ENCODE measurements around the gene PXDC1. TPM values are rescaled to one million over a fixed set of nuclear protein-coding genes. Genes with fewer than 3 reads are reported as not detected.

PXDC1 gene
- total RNA-seq, 1 experiment from 2014 or later, result 18.2 TPM

GRCh38 chr6:3737831-3738210 is 13.7 kb downstream of the PXDC1 start:
- Mint-ChIP-seq H3K27me3 (ENCODE audit: unreplicated experiment) (no peaks in the 10 kb centered on the region), H3K9me3 (ENCODE audit: low read depth, unreplicated experiment) (peaks cover 2% of the 10 kb centered on the region), H3K36me3 (ENCODE audit: insufficient read depth, unreplicated experiment) (peaks cover 36% of the 10 kb centered on the region), H3K4me1 (ENCODE audit: low read depth, unreplicated experiment) (peaks cover 14% of the 10 kb centered on the region), H3K4me3 (ENCODE audit: low read depth, unreplicated experiment) (no peak overlapping the region), H3K27ac (ENCODE audit: unreplicated experiment) (no peak overlapping the region)
- no TSS peak for BruUV-seq (replicated peaks)
- intact Hi-C loops (cut with micrococcal nuclease; ENCODE audit: unreplicated experiment), result no loop called here
- CTCF ChIA-PET, result no interaction called here
- TF ChIP-seq CTCF (IDR thresholded peaks at IDR 0.05; ENCODE audit: unreplicated experiment), result no peak
- DNase-seq, result no peak

- intact Hi-C loops (cut with micrococcal nuclease; ENCODE audit: unreplicated experiment), result no loop called here
- Mint-ChIP-seq H3K27ac (ENCODE audit: unreplicated experiment) (no peak overlapping the region), H3K36me3 (ENCODE audit: insufficient read depth, unreplicated experiment) (peaks cover 41% of the 10 kb centered on the region), H3K4me3 (ENCODE audit: low read depth, unreplicated experiment) (no peak overlapping the region), H3K4me1 (ENCODE audit: low read depth, unreplicated experiment) (peaks cover 14% of the 10 kb centered on the region), H3K9me3 (ENCODE audit: low read depth, unreplicated experiment) (peaks cover 2% of the 10 kb centered on the region), H3K27me3 (ENCODE audit: unreplicated experiment) (no peaks in the 10 kb centered on the region)
- no peak for TF ChIP-seq CTCF (IDR thresholded peaks at IDR 0.05; ENCODE audit: unreplicated experiment)
- BruUV-seq (replicated peaks), result no TSS peak
- CTCF ChIA-PET, result no interaction called here
- no peak for DNase-seq
These were observed 14.2 kb downstream of the PXDC1 start for GRCh38 chr6:3737149-3737830.

GRCh38 chr6:3735029-3735605 is 16.4 kb downstream of the PXDC1 start:
- Mint-ChIP-seq H3K36me3 (ENCODE audit: insufficient read depth, unreplicated experiment) (peaks cover 48% of the 10 kb centered on the region), H3K27ac (ENCODE audit: unreplicated experiment) (no peak overlapping the region)
- intact Hi-C loops (cut with micrococcal nuclease; ENCODE audit: unreplicated experiment), result no loop called here

GRCh38 chr6:3734023-3734422 is 17.5 kb downstream of the PXDC1 start:
- peaks cover 48% of the 10 kb centered on the region for H3K36me3 Mint-ChIP-seq (ENCODE audit: insufficient read depth, unreplicated experiment)
- no peak overlapping the region for H3K27ac Mint-ChIP-seq (ENCODE audit: unreplicated experiment)

More at GRCh38 chr6:3735029-3735605, 16.4 kb downstream of the PXDC1 start:
- Mint-ChIP-seq H3K4me1 (ENCODE audit: low read depth, unreplicated experiment) (peaks cover 14% of the 10 kb centered on the region), H3K9me3 (ENCODE audit: low read depth, unreplicated experiment) (peaks cover 2% of the 10 kb centered on the region), H3K27me3 (ENCODE audit: unreplicated experiment) (no peaks in the 10 kb centered on the region), H3K4me3 (ENCODE audit: low read depth, unreplicated experiment) (no peak overlapping the region)
- CTCF ChIA-PET, result no interaction called here
- BruUV-seq (replicated peaks), result no TSS peak
- TF ChIP-seq CTCF (IDR thresholded peaks at IDR 0.05; ENCODE audit: unreplicated experiment), result no peak
- no peak for DNase-seq

More at GRCh38 chr6:3734023-3734422, 17.5 kb downstream of the PXDC1 start:
- Mint-ChIP-seq H3K9me3 (ENCODE audit: low read depth, unreplicated experiment) (peaks cover 2% of the 10 kb centered on the region), H3K4me3 (ENCODE audit: low read depth, unreplicated experiment) (no peak overlapping the region), H3K4me1 (ENCODE audit: low read depth, unreplicated experiment) (peaks cover 14% of the 10 kb centered on the region), H3K27me3 (ENCODE audit: unreplicated experiment) (no peaks in the 10 kb centered on the region)
- BruUV-seq (replicated peaks), result no TSS peak
- CTCF ChIA-PET, result no interaction called here
- no peak for DNase-seq
- intact Hi-C loops (cut with micrococcal nuclease; ENCODE audit: unreplicated experiment), result no loop called here
- no peak for TF ChIP-seq CTCF (IDR thresholded peaks at IDR 0.05; ENCODE audit: unreplicated experiment)

Measured in Calu3 (cell line).